Suprapubic skin (tissue), 4 donors: Measurements from ENCODE around the gene SIDT1. TPM values are rescaled to one million over a fixed set of nuclear protein-coding genes. Genes with fewer than 3 reads are reported as not detected.

Source experiments
- DNase-seq, 2 donors: peaks; one replicate each; pipeline ENCODE4 v3.0.0-alpha.2; 2019; ENCODE audit warnings: low spot score in 2 of 2
- H3K27ac ChIP-seq: fragments of 200-600 bp; sonication (generic); one replicate; pipeline ENCODE4 v1.5.1; 2019
- H3K27me3 ChIP-seq: fragments of 200-600 bp; sonication (generic); one replicate; pipeline ENCODE4 v1.5.1; 2019
- H3K36me3 ChIP-seq: fragments of 200-600 bp; sonication (generic); one replicate; pipeline ENCODE4 v1.5.1; 2019
- H3K4me1 ChIP-seq: fragments of 200-600 bp; sonication (generic); one replicate; pipeline ENCODE4 v1.5.1; 2019
- H3K4me3 ChIP-seq: fragments of 200-600 bp; sonication (generic); one replicate; pipeline ENCODE4 v1.5.1; 2019; ENCODE audit warnings: mild to moderate bottlenecking
- H3K9me3 ChIP-seq: fragments of 200-600 bp; sonication (generic); one replicate; pipeline ENCODE4 v1.5.1; 2019
- CTCF ChIP-seq, 2 donors: fragments of 200-600 bp in 1 of 2; fragments of 450-650 bp in 1 of 2; sonication (generic) in 1 of 2; IDR thresholded peaks; one replicate each; pipeline ENCODE4 v1.5.1; 2016 to 2019; ENCODE audit warnings: antibody characterized with exemption in 2 of 2, mild to moderate bottlenecking in 1 of 2, moderate library complexity in 1 of 2
- EP300 ChIP-seq: sonication (generic); formaldehyde crosslinking; IDR thresholded peaks from one replicate; pipeline ENCODE4 v1.6.1; 2017; ENCODE audit warnings: antibody characterized with exemption
- POLR2A ChIP-seq, 2 donors: fragments of 450-650 bp; IDR thresholded peaks; one replicate each; pipeline ENCODE4 v1.6.1; 2017; ENCODE audit warnings: antibody characterized with exemption in 2 of 2, mild to moderate bottlenecking in 2 of 2, moderate library complexity in 2 of 2
- POLR2AphosphoS5 ChIP-seq, 3 donors: sonication (generic); formaldehyde crosslinking; IDR thresholded peaks; one replicate each; pipeline ENCODE4 v1.6.1; 2017; ENCODE audit warnings: antibody characterized with exemption in 3 of 3
- WGBS: methylation state at CpG from one replicate; pipeline ENCODE4 v1.1.5; 2018; 5-methylcytosine and 5-hydroxymethylcytosine counted together
- total RNA-seq, 4 donors: library from RNA; depleted of rRNA; stranded (reverse); fragments of >200 nt; gene quantifications; one replicate each; pipeline ENCODE4 v1.1.0, GENCODE V29; 2016

SIDT1 gene
- total RNA-seq, 4 donors from 2014 or later, result 0.34 to 11.4 (median 2.2) TPM

- peak overlapping the region; percentile 88 for H3K4me3 ChIP-seq
- H3K36me3 ChIP-seq, result no peaks in the 10 kb centered on the region
- TF ChIP-seq POLR2A (IDR thresholded peaks at IDR 0.05) (no peak), EP300 (no peak), CTCF (IDR thresholded peaks at IDR 0.05) (no peak), POLR2AphosphoS5 (IDR thresholded peaks at IDR 0.05) (no peak)
- no peak for DNase-seq
- H3K27ac ChIP-seq, result peak overlapping the region; percentile 91
- H3K9me3 ChIP-seq, result no peaks in the 10 kb centered on the region
- WGBS, result 1% methylated on average over 9 of the region's 9 CpGs
- H3K27me3 ChIP-seq, result no peaks in the 10 kb centered on the region
- peaks cover 14% of the 10 kb centered on the region for H3K4me1 ChIP-seq
Measured at GRCh38 chr3:113514265-113514769, 18.0 kb upstream of the SIDT1 start.

GRCh38 chr3:113516115-113516505 is 16.2 kb upstream of the SIDT1 start:
- Histone ChIP-seq H3K36me3 (no peaks in the 10 kb centered on the region), H3K4me1 (peaks cover 14% of the 10 kb centered on the region), H3K27ac (no peak overlapping the region), H3K9me3 (no peaks in the 10 kb centered on the region), H3K4me3 (peak overlapping the region; percentile 88), H3K27me3 (no peaks in the 10 kb centered on the region)
- DNase-seq, result no peak
- TF ChIP-seq CTCF (IDR thresholded peaks at IDR 0.05) (no peak), POLR2AphosphoS5 (IDR thresholded peaks at IDR 0.05) (no peak)
- WGBS, result 36% methylated on average over 5 of the region's 5 CpGs

- no peaks in the 10 kb centered on the region for H3K4me1 ChIP-seq
- no peak for DNase-seq
- peaks cover 9% of the 10 kb centered on the region for H3K27me3 ChIP-seq
- H3K27ac ChIP-seq, result no peak overlapping the region
- no peaks in the 10 kb centered on the region for H3K9me3 ChIP-seq
- TF ChIP-seq POLR2A (IDR thresholded peaks at IDR 0.05) (no peak), EP300 (no peak), POLR2AphosphoS5 (IDR thresholded peaks at IDR 0.05) (no peak), CTCF (IDR thresholded peaks at IDR 0.05) (no peak)
- H3K4me3 ChIP-seq, result no peak overlapping the region
- no peaks in the 10 kb centered on the region for H3K36me3 ChIP-seq
Measured at GRCh38 chr3:113521981-113522380, 10.4 kb upstream of the SIDT1 start.

- H3K36me3 ChIP-seq, result no peaks in the 10 kb centered on the region
- TF ChIP-seq POLR2AphosphoS5 (IDR thresholded peaks at IDR 0.05) (no peak), EP300 (no peak), CTCF (IDR thresholded peaks at IDR 0.05) (no peak), POLR2A (IDR thresholded peaks at IDR 0.05) (no peak)
- H3K4me3 ChIP-seq, result no peak overlapping the region
- no peaks in the 10 kb centered on the region for H3K4me1 ChIP-seq
- H3K27ac ChIP-seq, result no peak overlapping the region
- no peak for DNase-seq
- H3K27me3 ChIP-seq, result peaks cover 9% of the 10 kb centered on the region
- WGBS, result 88% methylated on average over 3 of the region's 3 CpGs
- H3K9me3 ChIP-seq, result no peaks in the 10 kb centered on the region
Measured at GRCh38 chr3:113523241-113523640, 9.1 kb upstream of the SIDT1 start.

GRCh38 chr3:113532698-113533533 is 561 bp downstream of the SIDT1 start:
- under 1% methylated on average over 32 of the region's 66 CpGs for WGBS
- Histone ChIP-seq H3K27ac (peak overlapping the region; percentile 59), H3K36me3 (no peaks in the 10 kb centered on the region), H3K27me3 (peaks cover 22% of the 10 kb centered on the region), H3K4me3 (peak overlapping the region; percentile 80), H3K4me1 (peaks cover 24% of the 10 kb centered on the region), H3K9me3 (no peaks in the 10 kb centered on the region)
- TF ChIP-seq EP300 (no peak), CTCF (IDR thresholded peaks at IDR 0.05) (no peak), POLR2A (IDR thresholded peaks at IDR 0.05) (no peak), POLR2AphosphoS5 (IDR thresholded peaks at IDR 0.05) (no peak)
- peak in 1 of 2 donors; percentile 61 for DNase-seq
